ENCODE measurements around the gene DCTN5. TPM values are rescaled to one million over a fixed set of nuclear protein-coding genes. Genes with fewer than 3 reads are reported as not detected.

The DCTN5 gene
- total and polyA plus RNA-seq, 2 donors (not counting 3 experiments of a cell fraction or from before 2014, with no cell fraction given) = 51.6 to 80.8 TPM

- no peaks in the 10 kb centered on the region for H3K27me3 ChIP-seq (ENCODE audit: control insufficient read depth in 2 of 2, insufficient read depth in 2 of 2, low read length in 2 of 2)
- TF ChIP-seq CTCF (IDR thresholded peaks at IDR 0.05; ENCODE audit: extremely low read depth in 1 of 2, insufficient read depth in 1 of 2, low read depth in 1 of 2, low read length in 2 of 2) (peak in 1 of 2 donors; percentile 33), GATA2 (IDR thresholded peaks at IDR 0.05; ENCODE audit: insufficient read depth, insufficient read length, low read depth, low read length) (no peak), FOS (IDR thresholded peaks at IDR 0.05; ENCODE audit: borderline replicate concordance, insufficient read depth, low read length) (no peak), MAX (IDR thresholded peaks at IDR 0.05; ENCODE audit: insufficient read depth, insufficient read length) (peak; percentile 75), JUN (IDR thresholded peaks at IDR 0.05; ENCODE audit: borderline replicate concordance, insufficient read depth, insufficient read length, low read depth) (no peak), POLR2AphosphoS5 (IDR thresholded peaks at IDR 0.05; ENCODE audit: insufficient read depth, low read depth, low read length) (peak; percentile 34)
- peaks cover 27% of the 10 kb centered on the region for H3K4me1 ChIP-seq (ENCODE audit: control insufficient read depth, extremely low read depth, insufficient read depth, low read length)
- H2AFZ ChIP-seq (ENCODE audit: low read depth, low read length) = peak within 1 kb of the TSS; percentile 8
- peak within 1 kb of the TSS; percentile 55 to 77 (median 68) for H3K4me3 ChIP-seq (replicated peaks in 1 of 3; ENCODE audit: insufficient read depth in 1 of 3, low read depth in 1 of 3, low read length in 3 of 3)
- H3K9ac ChIP-seq (replicated peaks; ENCODE audit: extremely low read depth, insufficient read depth, low read length) = peak within 1 kb of the TSS; percentile 47
- peak; percentile 84 for DNase-seq (ENCODE audit: low read depth, low spot score)
- BruUV-seq (replicated peaks) = TSS peak; percentile 59
- peak; percentile 76 for FAIRE-seq
- intact Hi-C loops (cut with micrococcal nuclease) = loop anchor here (1.0 to 2.0 kb wide), 3 partner anchors 38 to 121 kb away; partner anchors contain the start of genes DCTN5, EARS2, PALB2 and UBFD1
- dilution Hi-C loops (cut with MboI; ENCODE audit: extremely low pct_ligation_motif_present, low sequenced_read_pairs) = no loop called here
- ChIA-PET CTCF (interaction anchor here (0.9 to 4.5 kb wide), 8 partner anchors 9 to 332 kb away, joined by 3 to 21 read pairs (median 6); no protein-coding TSS in a partner anchor), POLR2A (interaction anchor here (0.9 kb wide), 1 partner anchor 37 kb away, joined by 3 read pairs; the partner anchor contains the start of genes DCTN5 and PALB2)
- no peaks in the 10 kb centered on the region for H3K9me1 ChIP-seq (replicated peaks; ENCODE audit: control insufficient read depth, extremely low read depth, insufficient read depth, low read length)
- peaks cover 17 to 18% of the 10 kb centered on the region in 2 experiments for H3K36me3 ChIP-seq (ENCODE audit: control insufficient read depth in 2 of 2, extremely low read depth in 1 of 2, insufficient read depth in 2 of 2, low read length in 2 of 2)
- no peaks in the 10 kb centered on the region for H3K9me3 ChIP-seq (replicated peaks; ENCODE audit: control insufficient read depth, insufficient read depth, low read length)
- no peaks in the 10 kb centered on the region for H4K20me1 ChIP-seq (replicated peaks; ENCODE audit: control insufficient read depth, extremely low read depth, insufficient read depth, low read length)
- H3K27ac ChIP-seq (ENCODE audit: insufficient read depth, low read depth, low read length) = peak within 1 kb of the TSS; percentile 4
- H3K4me2 ChIP-seq (ENCODE audit: insufficient read depth, low read length) = peak within 1 kb of the TSS; percentile 58
- H3K79me2 ChIP-seq (ENCODE audit: control insufficient read depth, insufficient read depth, low read length) = peaks cover 47% of the 10 kb centered on the region
These were observed 37.4 kb downstream of the DCTN5 start, which contains the start of gene PLK1 for GRCh38 chr16:23678430-23679273. Gene PLK1 (plus strand): TSS chr16:23678889. CDS start chr16:23678933, 44 bp downstream.
